NCI-H1105 treated with DMSO at 0.1 percent for 48 hours (cell line): Measurements from ENCODE around the gene MRPL40.
"Not testable (repeated sequence)": the region's sequence is repeated elsewhere in the genome, so short reads cannot be mapped to it uniquely, and the experiment has no call there.

Experiments
- DNase-seq: peaks from one replicate; lab custom pipeline; 2025; lab: John Stamatoyannopoulos, UW

MRPL40 gene

DNA sequence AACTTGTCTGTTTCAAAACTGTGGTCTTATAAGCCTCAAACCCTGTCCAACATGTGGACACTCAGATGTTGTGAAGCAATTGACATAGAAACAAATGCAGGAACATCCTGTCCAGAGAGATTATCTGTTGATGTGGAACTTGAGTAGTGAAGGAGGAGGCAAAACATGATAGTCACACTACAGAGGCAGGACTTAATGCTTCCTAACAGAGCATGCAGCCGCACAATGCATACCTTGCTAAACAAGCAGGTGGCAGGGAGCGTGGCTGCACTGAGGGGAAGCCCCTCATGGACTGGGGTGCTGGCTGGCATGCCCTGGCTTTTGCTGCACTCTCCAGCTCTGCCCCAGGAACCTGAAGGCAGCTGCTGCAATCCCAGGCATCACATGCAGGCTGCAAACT, 9.8 kb downstream of the MRPL40 start:
- no peak for DNase-seq

DNA sequence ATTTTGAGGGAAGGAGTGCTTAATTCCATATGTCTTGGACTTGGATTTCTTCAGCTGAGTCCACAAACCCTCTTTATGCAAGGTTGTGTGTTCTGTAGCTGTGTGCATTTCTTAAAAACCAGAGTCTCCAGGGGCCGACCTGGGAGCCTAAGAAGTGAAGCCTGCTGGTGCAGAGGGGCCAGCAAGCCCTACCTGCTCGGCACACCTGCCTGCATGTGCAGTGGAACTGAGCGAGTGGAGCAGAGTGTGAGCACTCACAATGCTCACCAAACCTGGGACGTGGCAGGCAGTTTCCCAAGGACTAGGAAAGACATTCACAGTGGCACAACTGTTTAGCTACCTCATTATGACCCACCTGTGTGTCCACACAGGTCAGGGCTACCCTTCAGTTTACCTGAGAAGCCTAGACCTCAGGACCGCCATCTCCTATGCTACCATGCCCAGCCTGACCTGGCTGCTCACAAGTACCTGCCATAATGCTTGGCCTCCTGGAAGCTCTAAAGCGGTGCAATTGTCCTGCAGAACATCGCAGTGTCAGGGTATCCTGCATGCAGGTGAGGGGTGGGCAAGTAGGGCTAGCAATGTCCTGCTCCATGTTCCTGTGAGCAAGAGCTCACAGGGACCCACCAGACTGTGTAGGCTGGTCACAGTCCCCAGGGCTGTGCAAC, 11.3 kb downstream of the MRPL40 start:
- DNase-seq: no peak

- not testable (repeated sequence) for DNase-seq
Observed at GRCh38 chr22:19445279-19445982, 13.1 kb downstream of the MRPL40 start.

DNA sequence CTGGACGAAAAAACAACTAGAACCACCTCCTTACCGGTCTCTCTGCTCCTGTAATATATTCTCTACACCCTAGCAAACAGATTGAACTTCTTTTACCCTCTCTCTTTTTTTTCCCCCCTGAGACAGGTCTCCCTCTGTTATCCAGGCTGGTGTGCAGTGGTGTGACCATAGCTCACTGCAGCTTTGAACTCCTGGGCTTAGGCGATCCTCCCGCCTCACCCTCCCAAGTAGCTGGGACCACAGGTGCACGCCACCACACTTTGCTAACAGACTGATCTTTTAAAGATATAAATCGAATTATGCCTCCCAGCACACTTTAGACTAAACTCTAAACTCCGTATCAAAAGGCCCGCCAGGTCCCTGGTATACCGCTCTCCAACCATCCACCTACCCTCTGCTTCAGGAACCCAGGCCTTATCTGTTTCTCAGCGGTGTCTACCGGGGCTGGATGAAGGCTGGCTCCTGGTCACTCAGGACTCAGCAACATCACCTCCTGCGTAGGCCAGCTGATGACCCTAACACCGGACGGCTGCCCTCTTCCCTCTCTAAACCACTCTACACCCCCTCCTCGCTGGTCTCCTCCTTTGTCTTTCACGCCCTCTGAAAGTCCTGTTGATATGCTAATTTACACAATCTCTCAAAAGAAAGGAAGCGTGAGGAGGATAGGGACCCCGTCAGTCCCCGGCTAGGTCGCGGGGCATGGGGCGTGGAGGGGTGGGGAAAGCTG, 14.4 kb downstream of the MRPL40 start:
- no peak for DNase-seq

DNA sequence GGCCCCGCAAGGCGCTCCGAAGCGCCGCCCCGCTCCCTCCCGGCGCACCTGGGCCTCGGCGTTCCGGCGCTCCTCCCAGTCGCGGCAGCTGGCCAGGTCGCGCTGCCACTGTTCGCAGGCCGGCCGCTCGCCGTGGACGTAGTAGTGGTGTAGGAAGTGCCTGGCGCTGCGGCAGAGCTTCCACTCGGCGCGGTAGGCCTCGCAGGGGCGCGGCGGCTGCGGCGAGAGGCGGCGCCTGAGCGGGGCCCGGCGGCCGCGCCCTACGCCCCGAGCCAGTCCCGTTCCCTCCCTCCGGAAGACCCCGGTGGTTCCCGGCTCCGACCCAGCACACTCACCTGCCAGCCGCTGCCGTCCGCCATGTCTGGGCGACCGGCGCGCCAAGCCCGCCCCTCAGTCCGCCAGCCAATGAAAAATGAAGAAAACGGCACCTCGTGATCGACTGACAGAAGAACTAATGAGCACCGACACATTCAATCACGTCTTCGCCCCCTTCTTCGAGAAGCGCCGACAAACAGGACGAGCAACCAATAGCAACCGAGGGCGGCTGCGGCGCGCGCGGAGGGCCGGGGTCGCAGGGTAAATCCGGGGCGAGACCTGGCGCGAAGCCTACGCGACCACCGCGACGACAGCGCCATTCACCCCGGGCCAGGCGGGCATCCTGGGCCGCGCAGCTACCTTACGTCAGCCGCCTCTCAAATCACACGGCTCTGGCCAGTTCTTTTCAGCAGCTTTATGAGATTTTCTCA, 15.2 kb downstream of the MRPL40 start, which contains the start of gene C22orf39:
C22orf39 (minus strand) TSS at position 382 of the 746 bp plus-strand sequence; CDS start at position 359, 23 bp downstream.
- DNase-seq: peak; percentile 97

- peak; percentile 71 for DNase-seq
Observed at GRCh38 chr22:19448076-19448607, 15.8 kb downstream of the MRPL40 start.

DNA sequence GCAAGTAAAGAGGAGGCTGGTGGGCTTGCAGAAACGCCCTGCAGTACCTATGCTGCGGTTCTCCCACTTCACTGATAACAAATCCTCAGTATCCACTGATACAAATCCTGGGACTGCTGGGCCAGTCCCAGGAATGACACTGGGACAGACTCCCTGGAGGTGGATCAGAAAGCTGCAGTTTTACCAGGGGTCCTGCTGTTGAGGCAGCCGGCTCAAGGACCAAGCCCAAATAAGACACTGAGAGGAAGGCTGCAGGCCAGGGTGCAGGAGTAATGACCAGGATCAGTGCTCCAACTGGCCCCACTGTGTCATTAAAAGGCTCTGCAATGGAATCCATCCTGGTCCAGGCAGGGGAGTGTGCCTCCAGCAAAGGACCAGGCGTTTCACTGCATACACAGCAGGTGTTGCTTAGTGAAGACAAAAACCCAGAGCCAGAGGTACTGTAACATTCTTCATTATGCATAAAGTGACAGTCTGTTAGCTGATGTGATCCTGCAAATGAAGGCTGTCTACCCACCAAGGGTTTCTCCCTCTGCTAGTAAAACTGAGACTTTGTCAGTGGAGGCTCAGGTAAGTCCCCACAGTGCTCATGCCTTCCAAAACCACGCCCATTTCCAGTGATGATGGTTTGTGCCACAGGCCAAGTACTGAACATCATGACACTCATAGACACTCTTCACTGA, 16.5 kb downstream of the MRPL40 start:
- DNase-seq: no peak

DNA sequence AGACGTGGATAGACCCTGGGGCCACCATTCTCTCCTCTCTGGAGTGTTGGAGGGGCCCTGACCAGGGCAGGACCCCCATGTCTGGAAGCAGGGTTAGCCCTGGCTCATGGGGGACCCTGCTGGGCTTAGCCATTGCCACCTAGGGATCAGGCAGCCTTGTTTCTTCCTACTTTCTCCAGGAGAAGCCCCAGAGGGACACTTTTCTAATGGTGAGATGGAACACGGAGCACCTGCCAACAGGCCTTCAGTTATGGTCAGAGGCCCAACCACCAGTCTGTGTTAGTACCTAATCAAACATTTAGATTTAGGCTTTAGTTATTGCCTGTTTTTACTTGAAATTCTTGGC, 17.1 kb downstream of the MRPL40 start:
- DNase-seq: no peak

GRCh38 chr22:19450363-19451175, 18.2 kb downstream of the MRPL40 start:
- DNase-seq: no peak

GRCh38 chr22:19451570-19451969, 19.2 kb downstream of the MRPL40 start:
- DNase-seq: no peak

DNA sequence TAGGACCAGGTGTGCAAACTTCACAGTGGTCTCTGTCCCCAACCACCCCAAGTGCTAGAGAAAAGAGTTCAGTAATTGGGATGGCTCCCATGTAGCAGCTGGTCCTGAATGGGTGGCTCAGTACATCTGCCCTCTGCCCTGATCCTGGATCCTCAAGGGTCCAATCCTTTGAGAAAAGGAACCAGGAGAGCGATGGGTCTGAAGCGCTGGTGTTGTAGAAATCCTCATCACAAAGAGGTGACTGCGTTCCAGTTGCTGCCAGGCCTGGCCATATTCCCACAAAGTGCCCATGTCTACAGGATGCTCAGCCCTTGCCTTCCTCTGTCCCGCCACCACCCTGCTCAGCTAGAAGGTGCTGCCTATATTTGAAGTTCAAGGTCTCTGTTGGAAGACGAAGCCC, 21.4 kb downstream of the MRPL40 start:
- no peak for DNase-seq

GRCh38 chr22:19454156-19454555, 21.8 kb downstream of the MRPL40 start:
- DNase-seq: no peak

DNA sequence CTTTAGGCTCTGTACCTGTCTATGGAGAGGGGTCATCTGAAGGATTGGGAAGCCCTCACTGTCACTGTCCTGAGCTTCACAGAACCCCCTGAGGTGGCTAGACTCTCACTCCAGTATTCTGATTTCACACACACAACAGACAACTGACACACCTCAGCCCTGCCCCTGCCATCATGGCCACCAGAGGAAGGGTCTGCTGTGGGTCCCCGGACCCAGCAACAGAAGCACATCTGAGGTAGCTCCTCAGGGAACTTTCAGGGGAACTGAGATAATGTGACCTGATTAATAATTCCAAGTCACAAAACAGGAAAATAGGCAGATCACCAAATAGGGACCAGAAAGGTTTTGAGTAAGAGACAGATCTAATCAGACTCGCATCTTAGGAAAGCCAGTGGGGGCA, 22.7 kb downstream of the MRPL40 start:
- no peak for DNase-seq

DNA sequence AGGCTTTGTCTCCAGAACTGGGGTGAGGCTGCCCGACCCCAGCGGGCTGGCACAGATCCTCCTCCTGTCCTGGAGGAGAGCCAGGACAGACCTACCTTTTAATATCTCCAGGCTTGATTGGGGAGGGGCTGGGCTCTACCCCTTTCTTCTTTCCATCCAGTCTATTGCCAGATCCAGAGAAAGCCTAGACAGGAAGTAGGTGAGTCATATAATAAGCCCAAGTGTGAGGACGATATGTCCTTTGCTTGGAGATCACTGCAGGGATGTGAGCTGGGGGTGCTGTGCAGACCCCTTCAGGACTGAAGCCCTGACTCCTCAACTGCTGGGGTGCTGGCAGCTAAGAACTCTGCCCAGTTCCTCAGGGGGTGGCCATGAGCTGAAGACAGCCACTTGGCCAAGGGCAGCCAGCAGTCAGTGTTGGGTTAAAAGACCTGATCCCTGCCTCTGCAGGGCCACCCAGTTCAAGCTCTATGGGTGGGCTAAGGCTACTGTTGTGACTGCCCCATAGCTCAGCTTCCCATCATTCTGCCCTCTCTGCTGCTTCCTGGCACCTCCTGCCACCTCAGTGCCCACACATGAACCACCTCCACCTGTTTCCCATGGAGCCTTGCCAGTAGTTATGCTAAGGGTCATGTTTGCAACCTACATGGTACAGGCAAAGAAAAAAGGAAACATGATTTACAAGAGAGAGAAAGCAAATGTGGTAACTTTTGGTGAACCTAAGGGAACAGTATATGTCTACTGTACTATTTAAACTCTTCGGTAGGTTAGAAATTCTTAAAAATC, 23.4 kb downstream of the MRPL40 start:
- no peak for DNase-seq

DNA sequence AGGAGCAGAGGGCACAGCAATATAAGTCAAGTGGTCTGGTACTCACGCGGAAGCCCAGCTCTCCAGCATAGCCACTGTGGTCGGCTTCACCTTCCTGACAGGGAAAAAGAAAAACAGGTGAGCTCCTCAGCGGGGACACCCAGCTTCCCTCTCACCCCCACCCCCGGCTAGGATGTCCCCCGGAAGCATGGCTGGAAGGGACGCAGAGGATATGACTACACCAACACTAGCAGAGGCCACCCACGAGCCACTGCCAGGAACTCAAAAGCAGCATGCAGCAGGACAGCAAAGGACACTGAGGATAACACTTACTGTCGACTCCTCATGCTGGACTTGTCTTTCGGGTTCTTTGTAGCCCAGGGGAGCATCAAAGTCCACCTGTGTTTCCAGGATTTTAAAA, 24.2 kb downstream of the MRPL40 start:
- DNase-seq: no peak

DNA sequence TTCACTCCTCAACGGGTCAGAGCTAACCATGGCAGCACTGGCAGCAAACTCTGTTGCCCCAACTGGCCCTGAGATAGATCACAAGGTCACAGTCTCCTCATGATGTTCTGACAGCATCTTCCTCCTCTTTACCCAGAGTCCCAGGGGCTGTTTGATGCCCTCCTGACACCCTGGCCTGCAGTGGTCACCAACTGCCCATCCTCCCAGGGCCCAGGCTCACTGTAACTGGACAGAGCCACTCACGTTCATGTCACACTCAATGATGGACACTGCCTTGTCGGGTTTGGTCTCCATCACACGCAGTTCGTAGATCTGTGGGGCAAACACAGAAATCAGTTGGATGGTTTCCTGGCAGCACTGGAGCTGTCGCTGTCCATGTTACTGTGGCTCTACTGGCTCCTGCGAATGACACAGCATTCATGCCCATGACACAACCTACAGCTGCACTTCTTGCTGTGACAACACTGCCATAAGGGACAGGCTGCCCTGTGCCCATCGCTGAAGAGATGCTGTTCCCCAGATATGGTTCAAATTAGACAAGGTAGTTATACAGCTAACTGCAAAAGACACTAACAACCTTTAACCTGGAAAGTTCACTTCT, 25.6 kb downstream of the MRPL40 start:
- no peak for DNase-seq

DNA sequence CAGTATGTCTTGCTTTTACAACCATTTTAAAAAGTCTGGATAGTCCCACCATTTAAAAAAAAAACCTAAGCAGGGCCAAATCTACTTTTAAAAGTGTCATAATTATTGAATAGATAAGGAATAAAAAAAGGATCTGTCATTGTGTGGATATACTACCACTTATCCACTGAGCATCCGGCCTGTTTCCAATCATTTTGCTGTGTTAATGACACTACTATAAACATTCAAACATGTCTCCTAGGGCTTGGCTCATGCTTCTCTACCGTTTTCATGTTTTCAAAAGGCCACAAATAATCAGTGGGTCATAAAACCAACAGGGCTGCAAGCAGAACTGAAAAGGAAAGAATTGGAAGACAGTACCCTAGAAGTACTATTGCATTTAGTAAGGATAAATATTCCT, 27.7 kb downstream of the MRPL40 start:
- no peak for DNase-seq

GRCh38 chr22:19461506-19461905, 29.2 kb downstream of the MRPL40 start:
- no peak for DNase-seq

GRCh38 chr22:19463008-19463407, 30.7 kb downstream of the MRPL40 start:
- no peak for DNase-seq
